Transverse colon (tissue), 4 donors: ENCODE measurements around the gene SMAD4. TPM values are rescaled to one million over a fixed set of nuclear protein-coding genes. Genes with fewer than 3 reads are reported as not detected.
A peak's percentile ranks its signal among the peaks of the same experiment; 100 is the strongest.

ENCODE experiments used
- DNase-seq: peaks from one replicate; pipeline ENCODE4 v3.0.0-alpha.2; 2019
- H3K27ac ChIP-seq, 4 donors: fragments of 200-600 bp; sonication (generic); 2 replicates each; pipeline ENCODE4 v1.5.1; 2016 to 2018; ENCODE audit warnings: inconsistent platforms in 4 of 4
- H3K27me3 ChIP-seq: fragments of 200-600 bp; sonication (generic); 2 replicates; pipeline ENCODE4 v1.5.1; 2017; ENCODE audit warnings: inconsistent platforms
- H3K36me3 ChIP-seq, 4 donors: fragments of 200-600 bp; sonication (generic); 2 replicates each; pipeline ENCODE4 v1.5.1; 2017 to 2019; ENCODE audit warnings: inconsistent platforms in 4 of 4
- H3K4me1 ChIP-seq, 4 donors: fragments of 200-600 bp; sonication (generic); 2 replicates each; pipeline ENCODE4 v1.5.1; 2017 to 2020; ENCODE audit warnings: inconsistent platforms in 4 of 4
- H3K4me3 ChIP-seq, 4 donors: fragments of 200-600 bp; sonication (generic); 1 replicate in 1 of 4; 2 replicates in 3 of 4; pipeline versions ENCODE4 v1.5.1 to v1.6.1; 2017 to 2019; ENCODE audit warnings: inconsistent platforms in 4 of 4
- H3K9me3 ChIP-seq, 2 donors: fragments of 200-600 bp; sonication (generic); 2 replicates each; pipeline ENCODE4 v1.5.1; 2017 to 2019; ENCODE audit warnings: inconsistent platforms in 2 of 2
- EP300 ChIP-seq: sonication (generic); formaldehyde crosslinking; IDR thresholded peaks from one replicate; pipeline ENCODE4 v1.6.1; 2017; ENCODE audit warnings: antibody characterized with exemption, low read depth
- POLR2A ChIP-seq: fragments of 450-650 bp; IDR thresholded peaks from one replicate; pipeline ENCODE4 v1.6.1; 2016; ENCODE audit warnings: antibody characterized with exemption, mild to moderate bottlenecking, moderate library complexity
- POLR2AphosphoS5 ChIP-seq, 3 donors: sonication (generic); formaldehyde crosslinking; IDR thresholded peaks; one replicate each; pipeline ENCODE4 v1.6.1; 2016; ENCODE audit warnings: antibody characterized with exemption in 3 of 3
- WGBS, 2 donors: methylation state at CpG; one replicate each; pipeline ENCODE4 v1.1.5; 2018; ENCODE audit warnings: low coverage in 1 of 2; 5-methylcytosine and 5-hydroxymethylcytosine counted together
- in situ Hi-C, 4 donors: fragments of 200-750 bp; cut with MboI; loops; one replicate each; pipeline versions ENCODE4 v1.15.0 to v1.15.1; 2017; ENCODE audit warnings: low sequenced_read_pairs in 3 of 4, low pct_ligation_motif_present in 1 of 4, low pct_unique_long_range_greater_than_20kb in 1 of 4
- intact Hi-C: fragments of 100-400 bp; cut with DNase I; formaldehyde crosslinking; loops from one replicate; pipeline ENCODE4 v1.15.1; 2023; ENCODE audit warnings: low total_unique reads
- total RNA-seq, 4 donors: library from RNA; depleted of rRNA; stranded (reverse); fragments of >200 nt; gene quantifications; one replicate each; pipeline ENCODE4 v1.1.0, GENCODE V29; 2016
- TF ChIP-seq, protein P1 (sequence below), 5 experiments: fragments of 200-600 bp in 3 of 5; fragments of 450-650 bp in 2 of 5; sonication (generic) in 3 of 5; IDR thresholded peaks; 1 replicate in 2 of 5; 2 replicates in 3 of 5; pipeline ENCODE4 v1.5.1; 2016 to 2017; ENCODE audit warnings: antibody characterized with exemption in 5 of 5, inconsistent platforms in 3 of 5, mild to moderate bottlenecking in 2 of 5, moderate library complexity in 1 of 5

The SMAD4 gene
- total RNA-seq, 4 donors from 2014 or later = 77.1 to 172 (median 85.6) TPM

DNA sequence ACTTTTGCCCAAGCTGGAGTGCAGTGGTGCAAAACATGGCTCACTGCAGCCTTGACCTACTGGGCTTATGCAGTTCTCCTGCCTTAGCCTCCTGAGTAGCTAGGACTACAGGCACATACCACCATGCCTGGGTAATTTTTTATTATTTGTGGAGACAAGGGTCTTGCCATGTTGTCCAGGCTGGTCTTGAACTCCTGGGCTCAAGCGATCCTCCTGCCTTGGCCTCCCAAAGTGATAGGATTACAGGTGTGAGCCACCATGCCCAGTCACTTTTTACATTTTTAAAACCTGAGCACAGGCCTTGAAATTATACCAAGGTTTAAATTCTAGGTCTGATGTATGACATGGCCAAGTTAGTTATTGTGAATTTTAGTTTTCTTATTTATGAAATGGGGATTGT is 18.2 kb downstream of the SMAD4 start:
- intact Hi-C loops = no loop called here
- TF ChIP-seq POLR2AphosphoS5 (IDR thresholded peaks at IDR 0.05) (no peak), POLR2A (no peak), EP300 (no peak)
- TF ChIP-seq, protein P1, sequence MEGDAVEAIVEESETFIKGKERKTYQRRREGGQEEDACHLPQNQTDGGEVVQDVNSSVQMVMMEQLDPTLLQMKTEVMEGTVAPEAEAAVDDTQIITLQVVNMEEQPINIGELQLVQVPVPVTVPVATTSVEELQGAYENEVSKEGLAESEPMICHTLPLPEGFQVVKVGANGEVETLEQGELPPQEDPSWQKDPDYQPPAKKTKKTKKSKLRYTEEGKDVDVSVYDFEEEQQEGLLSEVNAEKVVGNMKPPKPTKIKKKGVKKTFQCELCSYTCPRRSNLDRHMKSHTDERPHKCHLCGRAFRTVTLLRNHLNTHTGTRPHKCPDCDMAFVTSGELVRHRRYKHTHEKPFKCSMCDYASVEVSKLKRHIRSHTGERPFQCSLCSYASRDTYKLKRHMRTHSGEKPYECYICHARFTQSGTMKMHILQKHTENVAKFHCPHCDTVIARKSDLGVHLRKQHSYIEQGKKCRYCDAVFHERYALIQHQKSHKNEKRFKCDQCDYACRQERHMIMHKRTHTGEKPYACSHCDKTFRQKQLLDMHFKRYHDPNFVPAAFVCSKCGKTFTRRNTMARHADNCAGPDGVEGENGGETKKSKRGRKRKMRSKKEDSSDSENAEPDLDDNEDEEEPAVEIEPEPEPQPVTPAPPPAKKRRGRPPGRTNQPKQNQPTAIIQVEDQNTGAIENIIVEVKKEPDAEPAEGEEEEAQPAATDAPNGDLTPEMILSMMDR (IDR thresholded peaks at IDR 0.05) = no peak
- no peaks in the 10 kb centered on the region for H3K27me3 ChIP-seq
- 80 to 100% methylated on average over 1 of the region's 1 CpG for WGBS, 2 donors
- H3K4me3 ChIP-seq = no peak overlapping the region
- no peak overlapping the region for H3K27ac ChIP-seq
- no peak for DNase-seq
- H3K9me3 ChIP-seq = no peaks in the 10 kb centered on the region
- H3K4me1 ChIP-seq = peaks cover 15 to 34% (median 27%) of the 10 kb centered on the region in 4 donors
- H3K36me3 ChIP-seq = peaks cover 0 to 37% (median 9%) of the 10 kb centered on the region in 4 donors
- in situ Hi-C loops = loop anchor here in 3 of 4 donors (10.0 to 25.0 kb wide), 3 partner anchors 161 to 236 kb away; partner anchors contain the start of genes MRO (in 2 of the 3) and ME2 (in 1 of the 3)

DNA sequence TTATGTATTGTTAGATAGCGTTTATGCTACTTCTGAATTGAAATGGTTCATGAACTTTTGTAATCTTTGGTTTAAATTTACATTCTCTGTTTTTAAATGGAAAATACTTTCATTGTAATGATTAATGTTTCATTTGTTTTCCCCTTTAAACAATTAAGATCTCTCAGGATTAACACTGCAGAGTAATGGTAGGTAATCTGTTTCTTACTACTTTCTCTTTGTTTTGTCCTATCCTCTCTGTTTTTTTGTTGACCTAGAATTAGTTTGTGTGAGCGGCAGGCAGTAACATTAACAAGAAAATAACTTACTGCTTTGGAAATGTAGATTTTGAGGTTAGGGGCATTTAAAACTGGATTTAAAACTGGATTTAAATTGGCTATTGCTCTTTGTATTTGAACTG is 19.1 kb downstream of the SMAD4 start:
- Histone ChIP-seq H3K9me3 (no peaks in the 10 kb centered on the region), H3K36me3 (peaks cover 0 to 37% (median 9%) of the 10 kb centered on the region in 4 donors), H3K4me1 (peaks cover 8 to 33% (median 19%) of the 10 kb centered on the region in 4 donors), H3K27ac (no peak overlapping the region), H3K27me3 (no peaks in the 10 kb centered on the region), H3K4me3 (no peak overlapping the region)
- TF ChIP-seq, protein P1 (IDR thresholded peaks at IDR 0.05) = no peak
- TF ChIP-seq POLR2A (no peak), EP300 (no peak), POLR2AphosphoS5 (IDR thresholded peaks at IDR 0.05) (no peak)
- in situ Hi-C loops (loop anchor here in 3 of 4 donors (10.0 to 25.0 kb wide), 3 partner anchors 162 to 237 kb away; partner anchors contain the start of genes MRO (in 2 of the 3) and ME2 (in 1 of the 3)), intact Hi-C loops (no loop called here)
- 95 to 99% methylated on average over 2 of the region's 2 CpGs for WGBS, 2 donors
- no peak for DNase-seq

DNA sequence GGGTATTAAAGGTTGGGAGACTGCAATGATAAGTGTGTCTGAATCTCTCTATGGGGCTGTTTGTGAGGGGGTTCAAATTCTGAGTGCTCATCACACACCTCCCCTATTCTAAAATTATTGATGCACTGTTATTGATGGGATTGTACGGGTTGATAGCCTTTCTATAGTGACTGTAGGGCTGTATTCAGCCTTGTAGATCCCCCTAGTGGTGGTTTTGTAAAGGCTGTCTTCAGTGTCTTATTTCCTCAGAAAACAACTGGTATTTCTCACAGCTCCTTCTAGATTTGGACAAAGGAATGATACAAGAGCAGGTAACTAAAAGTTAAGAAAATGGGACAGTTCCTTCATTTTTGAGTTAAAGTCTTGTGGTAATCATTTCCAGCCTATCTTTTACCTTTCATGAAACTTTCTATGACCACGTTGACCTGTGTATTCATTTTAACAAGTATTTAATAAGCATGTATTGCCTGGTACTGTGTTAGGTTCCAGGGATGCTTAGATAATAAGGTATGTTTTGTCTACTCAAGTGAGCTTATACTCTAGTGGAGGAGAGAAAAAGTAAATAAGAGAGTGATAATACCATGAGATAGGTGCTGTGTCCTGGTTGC is 21.2 kb downstream of the SMAD4 start:
- DNase-seq = no peak
- intact Hi-C loops = no loop called here
- Histone ChIP-seq H3K4me3 (no peak overlapping the region), H3K27me3 (no peaks in the 10 kb centered on the region), H3K9me3 (no peaks in the 10 kb centered on the region), H3K36me3 (peaks cover 0 to 47% (median 14%) of the 10 kb centered on the region in 4 donors), H3K27ac (no peak overlapping the region), H3K4me1 (peaks cover 0 to 13% (median 3%) of the 10 kb centered on the region in 4 donors)
- in situ Hi-C loops = loop anchor here in 1 of 4 donors (5.0 kb wide), 1 partner anchor 234 kb away; no protein-coding TSS in a partner anchor
- no peak for TF ChIP-seq EP300
- TF ChIP-seq, protein P1 (IDR thresholded peaks at IDR 0.05) = peak; percentile 67 to 78 (median 71)
- TF ChIP-seq POLR2A = no peak
- WGBS, 2 donors = 39 to 43% methylated on average over 2 of the region's 2 CpGs

DNA sequence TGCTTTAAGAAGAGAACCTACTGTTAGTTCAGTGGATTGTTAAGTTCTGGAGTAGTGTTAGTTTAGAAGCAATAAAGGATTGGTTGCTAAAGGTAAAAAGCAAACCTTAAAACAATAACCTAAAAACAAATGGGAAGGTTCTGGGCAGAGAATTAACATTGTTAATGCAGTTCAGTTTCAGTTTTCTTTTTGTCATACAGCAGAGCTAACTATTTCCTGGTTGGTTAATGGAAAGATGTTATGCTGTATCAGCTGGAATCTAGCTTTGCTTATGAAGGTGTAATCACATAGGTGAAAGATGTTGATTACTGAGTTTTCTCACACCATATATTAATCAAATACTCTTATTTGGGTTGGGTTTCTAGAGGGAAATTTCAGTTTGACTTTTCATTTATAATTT is 23.8 kb downstream of the SMAD4 start:
- in situ Hi-C loops = loop anchor here in 1 of 4 donors (5.0 kb wide), 1 partner anchor 237 kb away; no protein-coding TSS in a partner anchor
- peak overlapping the region in 1 of 4 donors; percentile 37 for H3K27ac ChIP-seq
- H3K4me3 ChIP-seq = no peak overlapping the region
- peaks cover 0 to 13% (median 3%) of the 10 kb centered on the region in 4 donors for H3K4me1 ChIP-seq
- H3K27me3 ChIP-seq = no peaks in the 10 kb centered on the region
- H3K9me3 ChIP-seq = no peaks in the 10 kb centered on the region
- H3K36me3 ChIP-seq = peaks cover 0 to 42% (median 11%) of the 10 kb centered on the region in 4 donors
- TF ChIP-seq POLR2AphosphoS5 (IDR thresholded peaks at IDR 0.05) = no peak
- no peak for TF ChIP-seq POLR2A
- intact Hi-C loops = no loop called here
- no peak for DNase-seq
